GM21786 (cell line): Measurements from ENCODE around the gene MMS19.
"Not testable (repeated sequence)": the region's sequence is repeated elsewhere in the genome, so short reads cannot be mapped to it uniquely, and the experiment has no call there.

Experiments
- ATAC-seq: cut with Tn5 transposase; IDR thresholded peaks from one replicate; pipeline ENCODE4 v1.9.1; 2021; ENCODE audit not compliant: unreplicated experiment

Gene MMS19

DNA sequence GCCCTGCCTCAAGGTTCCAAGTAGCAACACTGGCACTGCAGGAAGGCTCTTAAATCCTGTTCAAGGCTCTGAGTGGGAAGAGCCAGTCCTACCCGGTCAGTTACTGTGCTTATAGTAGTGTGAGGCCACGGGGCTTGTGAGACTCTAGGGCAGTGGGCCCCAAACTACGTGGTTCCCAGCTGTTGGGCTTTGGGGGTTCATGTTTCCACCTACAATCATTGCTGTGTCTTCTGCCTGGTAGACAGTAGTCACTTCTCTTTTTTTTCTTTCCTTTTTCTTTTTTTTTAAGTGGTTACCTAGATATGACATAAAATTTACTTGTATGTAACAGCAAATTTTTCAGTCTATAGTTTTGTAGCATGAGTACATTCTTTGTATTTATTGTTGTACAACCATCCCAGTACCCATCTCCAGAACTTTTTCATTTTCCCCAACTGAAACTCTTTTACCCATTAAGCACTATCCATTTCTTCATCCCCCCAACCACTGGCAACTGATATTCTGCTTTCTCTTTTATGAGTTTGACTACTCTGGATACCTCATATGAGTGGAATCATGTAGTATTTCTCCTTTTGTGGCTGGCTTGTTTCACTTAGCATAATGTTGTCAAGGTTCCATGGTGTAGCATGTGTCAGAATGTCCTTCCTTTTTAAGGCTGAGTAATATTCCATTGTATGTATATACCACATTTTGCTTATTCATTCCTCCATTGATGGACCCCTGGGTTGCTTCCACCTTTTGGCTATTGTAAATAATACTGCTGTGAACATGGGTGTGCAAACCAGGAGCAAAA lies 8.2 kb upstream of the MMS19 start:
- no peak for ATAC-seq

DNA sequence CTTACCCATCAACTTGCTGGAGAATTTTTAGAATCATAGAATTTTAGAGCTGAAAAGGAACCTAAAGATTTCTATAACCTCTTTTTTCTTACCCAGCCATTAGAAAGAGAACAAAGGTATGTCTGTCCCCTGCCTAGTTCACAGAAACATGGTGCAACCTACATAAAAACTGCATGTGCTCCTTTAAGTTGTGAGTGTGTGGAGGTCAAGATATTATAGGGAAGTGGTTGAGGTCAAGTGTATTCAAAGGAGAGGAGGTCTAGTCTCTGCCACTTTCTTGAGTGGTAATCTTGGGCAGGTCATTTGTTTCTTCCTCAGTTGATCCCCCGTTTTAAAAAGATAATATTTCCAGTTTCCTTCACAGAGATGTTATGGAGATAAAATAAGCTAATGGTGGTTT lies 6.9 kb upstream of the MMS19 start:
- no peak for ATAC-seq

DNA sequence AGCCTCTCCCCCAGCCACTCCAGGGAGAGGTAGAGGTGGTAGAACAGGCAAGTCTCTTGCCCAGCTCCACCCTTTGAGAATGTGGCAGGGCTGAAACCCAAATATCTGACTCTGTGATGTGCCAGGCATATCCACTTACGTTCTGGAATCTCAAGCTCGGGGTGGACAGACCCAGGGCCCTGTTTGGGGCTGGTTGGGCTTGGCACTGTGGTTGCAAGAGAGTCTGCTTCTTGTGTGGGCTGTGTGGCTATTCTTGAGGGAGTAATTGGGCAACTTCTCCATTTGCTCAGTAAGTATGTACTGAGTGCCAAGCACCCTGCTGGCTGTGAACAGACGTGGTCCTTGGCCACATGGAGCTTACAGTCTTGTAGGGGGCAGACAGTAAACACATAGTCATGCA lies 5.2 kb upstream of the MMS19 start:
- no peak for ATAC-seq

DNA sequence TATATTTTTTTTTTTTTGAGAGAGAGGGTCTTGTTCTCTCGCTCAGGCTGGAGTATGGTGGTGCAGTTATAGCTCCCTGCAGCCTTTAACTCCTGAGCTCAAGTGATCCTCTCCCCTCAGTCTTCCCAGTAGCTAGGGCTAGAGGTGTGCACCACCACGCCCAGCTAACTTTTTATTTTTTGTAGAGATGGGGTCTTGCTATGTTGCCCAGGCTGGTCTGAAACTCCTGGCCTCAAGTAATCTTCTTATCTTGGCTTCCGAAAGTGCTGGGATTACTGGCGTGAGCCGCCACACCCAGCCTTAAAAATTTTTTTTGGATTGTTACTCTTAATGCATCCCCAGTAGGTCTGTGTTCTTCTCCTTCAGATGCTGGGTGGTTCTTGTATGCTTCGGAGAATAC lies 4.7 kb upstream of the MMS19 start:
- no peak for ATAC-seq

DNA sequence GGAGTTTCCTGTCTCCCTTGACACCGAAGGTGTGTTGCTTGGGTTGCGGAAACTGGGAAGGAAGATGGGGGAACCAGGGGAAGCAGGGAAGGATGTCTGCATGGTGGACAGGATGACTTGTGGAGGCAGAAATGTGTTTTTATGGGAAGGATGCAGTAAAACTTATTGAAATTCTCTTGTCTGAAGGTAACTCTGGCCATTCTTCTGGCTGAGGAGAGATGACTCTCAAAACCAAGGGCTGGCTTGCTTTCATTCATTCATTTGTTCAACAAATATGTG lies 2.0 kb upstream of the MMS19 start:
- no peak for ATAC-seq

DNA sequence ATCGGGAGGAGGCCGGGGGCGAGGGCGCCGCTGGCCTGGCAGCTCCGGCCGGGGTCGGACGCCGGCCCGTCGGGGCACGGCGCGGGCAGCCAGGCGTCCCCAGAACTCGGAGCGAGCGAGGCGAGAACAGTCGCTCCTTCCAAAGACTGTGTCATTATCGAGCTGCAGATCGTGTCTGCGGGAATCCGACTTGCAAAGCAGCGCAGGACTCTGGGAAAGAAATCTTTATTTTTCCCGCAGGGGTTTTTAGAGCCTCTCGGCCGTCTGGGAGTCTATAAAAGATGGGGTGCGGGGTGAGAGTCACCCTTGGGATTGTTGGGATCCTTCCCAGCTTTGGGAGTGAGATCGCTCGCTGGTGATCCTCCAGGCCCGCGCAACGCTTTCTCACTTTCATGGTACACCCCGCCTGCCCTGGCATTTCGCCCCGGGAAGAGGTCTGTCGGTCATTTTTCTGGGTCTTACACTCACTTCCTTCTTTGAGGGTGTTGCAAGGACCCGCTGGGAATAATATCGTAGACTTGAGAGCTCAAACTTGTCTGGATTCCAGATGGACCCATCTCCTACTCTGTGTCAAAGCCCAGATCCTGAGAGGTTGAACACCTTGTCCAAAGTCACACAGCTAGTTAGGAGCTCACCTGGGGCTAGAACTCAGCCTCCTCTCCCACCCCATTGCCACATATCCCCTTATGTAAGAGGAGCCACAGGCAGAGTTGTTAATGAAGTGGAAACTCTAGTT lies 1.5 kb upstream of the MMS19 start:
- no peak for ATAC-seq

DNA sequence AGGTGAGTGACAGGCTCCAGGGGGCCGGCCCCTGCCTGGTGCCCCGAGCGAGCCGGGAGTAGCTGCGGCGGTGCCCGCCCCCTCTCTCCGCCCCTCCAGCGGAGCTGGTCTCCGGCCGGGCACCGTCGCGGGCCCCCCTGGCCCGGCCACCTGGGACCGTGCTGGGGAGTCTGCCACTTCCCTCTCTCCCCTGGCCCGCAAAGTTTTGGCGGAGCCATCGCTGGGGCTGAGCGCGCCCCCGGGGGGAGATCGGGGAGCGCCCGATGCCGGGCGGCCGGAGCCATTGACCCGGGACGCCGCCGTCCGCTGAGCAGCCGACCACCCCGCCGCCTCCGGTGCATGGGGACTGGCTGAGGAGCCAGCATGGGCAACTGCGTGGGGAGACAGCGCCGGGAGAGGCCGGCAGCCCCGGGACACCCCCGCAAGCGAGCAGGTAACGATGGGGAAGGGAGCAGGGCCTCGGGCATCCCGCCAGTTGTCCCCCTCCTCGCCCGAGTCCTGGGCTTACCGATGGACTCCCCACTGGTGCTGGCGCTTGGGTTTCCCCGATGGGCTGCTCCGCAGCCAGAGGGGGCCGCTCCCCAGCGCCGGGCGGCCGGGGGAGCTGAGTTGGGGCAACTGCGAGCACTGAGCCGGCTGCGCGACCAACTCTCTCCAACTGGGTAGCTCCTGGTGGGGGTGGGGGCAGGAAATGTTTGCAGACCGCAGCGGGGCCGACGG lies 779 bp upstream of the MMS19 start, which contains the start of gene UBTD1:
Gene UBTD1, plus strand, starts transcription at position 84 of the 720 bp plus-strand sequence. Its CDS starts 280 bp downstream, at position 364.
- no peak for ATAC-seq

DNA sequence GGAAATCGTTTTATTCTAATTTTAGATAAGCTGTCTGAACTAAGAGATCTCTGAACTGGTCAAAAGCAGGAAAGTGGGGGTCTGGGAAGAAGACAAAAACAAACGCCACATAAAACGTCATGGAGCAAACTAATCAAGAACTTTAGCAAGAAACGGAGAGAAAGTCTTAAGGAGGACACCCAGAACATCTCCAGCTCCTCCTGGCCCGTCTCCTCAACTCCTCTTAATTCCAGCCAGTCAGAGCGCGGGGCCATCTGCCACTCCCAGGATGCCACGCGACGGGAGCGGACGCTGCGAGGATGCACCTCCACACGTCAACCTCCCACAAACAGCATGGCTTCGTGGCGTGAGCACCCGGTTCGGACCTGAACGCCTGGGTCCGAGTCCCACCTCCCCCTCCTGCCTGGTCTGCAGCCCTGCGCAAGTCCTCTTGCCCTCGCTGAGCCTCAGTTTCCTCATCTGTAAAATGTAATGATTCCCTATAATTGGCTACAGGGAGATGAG lies 598 bp downstream of the MMS19 start:
- peak; percentile 19 for ATAC-seq

DNA sequence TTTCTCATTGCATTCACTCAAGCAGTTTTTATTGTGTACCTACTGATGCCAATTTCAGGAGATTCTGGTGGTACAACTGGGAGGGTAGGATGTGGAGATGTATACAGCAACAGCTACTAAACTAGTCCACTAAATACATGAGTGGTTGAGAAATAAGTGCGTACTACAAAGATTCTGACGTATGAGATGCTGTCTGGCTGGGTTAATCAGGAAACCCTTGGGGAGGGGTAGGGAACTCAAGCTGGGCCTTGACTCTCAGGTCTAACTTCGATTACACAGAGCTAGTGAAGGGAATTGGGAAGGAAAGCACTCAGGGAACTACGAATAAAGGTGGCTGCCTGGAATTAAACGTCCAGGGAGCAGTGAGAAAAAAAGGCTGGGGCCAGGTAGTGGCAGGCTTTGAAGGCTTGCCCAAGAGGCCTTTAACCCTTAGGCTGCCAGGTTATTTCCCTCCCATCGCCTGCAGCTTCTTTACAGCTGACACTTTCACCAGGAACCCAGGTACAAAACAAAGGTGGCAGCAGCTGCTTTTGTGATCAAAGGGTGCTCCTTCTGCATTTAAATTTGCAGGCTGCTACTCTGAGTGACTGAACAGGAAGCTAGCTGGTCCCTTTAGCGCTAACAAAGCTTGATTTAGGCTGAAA lies 3.2 kb downstream of the MMS19 start:
- ATAC-seq, result no peak

DNA sequence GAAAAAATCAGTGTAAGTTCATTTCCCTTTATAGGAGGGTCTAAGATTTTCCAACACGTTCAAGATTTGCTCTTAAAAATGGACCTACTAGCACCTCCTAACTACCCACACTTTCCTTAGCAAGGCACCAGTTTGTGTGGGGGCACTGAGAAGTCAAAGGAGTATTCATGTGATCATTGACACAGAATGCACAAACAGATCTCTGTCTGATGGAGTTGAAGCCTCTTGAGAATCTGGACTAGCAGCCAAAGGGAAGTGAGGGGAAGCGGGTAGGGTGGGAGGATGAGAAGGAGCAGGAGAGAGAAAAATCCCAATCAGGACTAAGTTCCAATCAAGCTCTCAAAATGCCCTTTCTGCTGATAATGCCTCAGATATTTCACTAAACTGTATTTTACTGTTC lies 4.1 kb downstream of the MMS19 start:
- no peak for ATAC-seq

DNA sequence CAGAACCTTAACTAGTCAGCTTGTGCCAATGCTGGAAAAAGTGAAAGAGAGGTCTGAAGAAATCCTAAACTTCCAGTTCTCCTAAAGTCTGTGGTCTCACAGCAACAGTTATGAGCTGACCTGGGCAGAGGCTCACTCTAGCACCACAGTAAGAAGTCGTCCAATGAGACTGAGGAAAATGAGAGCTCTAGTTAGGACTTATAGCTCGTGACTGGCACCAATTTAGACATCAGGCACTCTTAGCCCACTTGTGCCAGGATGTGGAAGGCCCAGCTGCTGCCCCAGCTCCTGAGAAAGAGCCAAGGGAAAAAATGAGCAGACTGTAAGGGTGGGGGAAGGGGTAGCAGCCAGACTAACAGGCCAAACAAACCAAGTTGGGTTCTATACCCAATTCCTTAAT lies 7.6 kb downstream of the MMS19 start:
- no peak for ATAC-seq

DNA sequence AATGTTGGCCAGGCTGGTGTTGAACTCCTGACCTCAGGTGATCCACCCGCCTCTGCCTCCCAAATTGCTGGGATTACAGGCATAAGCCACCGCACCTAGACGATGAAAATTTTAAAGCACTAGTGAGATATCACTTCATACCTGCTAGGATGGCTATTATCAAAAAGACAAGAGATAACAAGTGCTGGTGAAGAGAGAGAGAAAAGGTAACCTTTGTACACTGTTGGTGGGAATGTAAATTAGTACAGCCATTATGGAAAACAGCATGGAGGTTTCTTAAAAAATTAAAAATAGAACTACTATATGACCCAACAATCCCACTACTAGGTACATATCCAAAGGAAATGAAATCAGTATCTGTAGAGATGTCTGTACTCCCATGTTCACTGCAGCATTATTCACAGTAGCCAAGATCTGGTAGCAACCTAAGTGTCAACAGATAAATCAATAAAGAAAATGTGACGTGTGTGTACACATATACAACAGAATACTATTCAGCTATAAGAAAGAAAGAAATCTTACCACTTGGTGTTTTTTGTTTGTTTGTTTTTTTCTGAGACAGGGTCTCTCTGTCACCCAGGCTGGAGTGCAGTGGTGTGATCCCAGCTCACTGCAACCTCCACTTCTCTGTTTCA lies 12.5 kb downstream of the MMS19 start:
- no peak for ATAC-seq

DNA sequence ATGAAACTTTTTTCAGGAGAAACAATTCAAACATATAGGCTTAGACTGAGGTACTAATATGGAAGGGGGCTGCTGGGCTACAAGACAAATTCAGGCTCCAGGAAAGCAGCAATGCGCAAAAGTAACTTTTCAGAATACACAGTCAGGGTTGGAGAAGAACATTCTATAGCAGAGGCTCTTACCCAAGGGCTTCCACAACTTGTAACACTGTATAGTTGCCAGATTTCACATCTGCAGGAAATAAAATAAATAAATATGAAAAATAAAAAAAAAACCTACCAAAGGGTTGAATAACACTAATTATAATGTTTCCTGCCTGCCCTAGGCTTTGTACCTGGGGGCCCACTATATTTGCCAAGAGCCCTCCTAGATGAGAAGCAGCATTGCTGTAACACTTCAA lies 14.3 kb downstream of the MMS19 start:
- ATAC-seq, result no peak

DNA sequence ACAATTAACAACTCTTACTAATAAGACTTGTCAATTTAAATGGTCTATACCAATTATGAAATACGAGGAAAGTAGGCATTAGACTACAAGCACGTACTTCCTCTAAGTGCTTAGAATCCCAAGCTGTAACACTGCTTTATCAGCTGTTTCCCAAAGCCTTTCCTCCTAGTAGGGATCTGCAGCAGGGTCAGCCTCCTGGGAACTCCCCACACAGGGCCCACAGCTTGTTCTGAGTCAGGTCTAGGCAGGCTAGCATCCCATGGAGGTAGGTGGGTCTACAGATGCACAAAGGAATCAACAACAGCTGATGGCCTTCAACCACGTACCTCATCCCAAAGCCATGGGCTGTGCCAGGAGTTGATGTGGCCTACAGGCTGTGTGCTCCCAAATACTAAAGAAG lies 14.7 kb downstream of the MMS19 start:
- no peak for ATAC-seq

DNA sequence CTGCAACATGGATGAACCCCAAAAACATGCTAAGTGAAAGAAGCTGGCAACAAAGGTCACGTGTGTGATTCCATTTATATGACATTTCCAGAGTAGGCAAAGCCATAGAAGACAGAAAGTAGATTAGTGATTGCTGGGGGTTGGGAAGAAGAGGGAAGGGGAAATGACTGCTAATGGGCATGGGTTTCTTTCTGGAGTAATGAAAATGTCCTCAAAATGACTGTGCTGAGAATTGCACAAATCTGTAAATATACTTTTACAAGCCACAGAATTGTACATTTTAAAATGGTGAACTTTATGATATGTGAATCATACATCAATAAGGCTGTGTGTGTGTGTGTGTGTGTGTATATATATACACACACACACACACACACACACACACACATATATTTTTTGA lies 15.8 kb downstream of the MMS19 start:
- ATAC-seq, result no peak

DNA sequence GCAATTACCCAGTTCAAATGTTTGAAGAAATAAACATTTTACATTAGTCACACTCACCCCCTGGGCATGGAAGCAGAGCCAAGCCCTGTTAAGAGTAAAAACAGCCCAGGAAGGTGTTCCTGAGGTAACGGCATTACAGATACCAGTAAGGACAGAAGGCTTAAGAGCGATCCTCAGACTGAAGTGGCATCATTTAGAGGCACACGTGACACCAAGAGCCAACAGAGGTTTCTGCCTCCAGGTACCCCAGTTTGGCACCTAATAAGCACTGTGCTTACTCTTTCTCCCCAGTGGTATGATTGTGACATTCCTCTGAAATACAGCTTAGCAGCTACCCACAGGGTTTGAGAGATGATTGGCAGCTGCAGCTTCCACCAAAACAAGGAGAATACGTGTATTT lies 17.2 kb downstream of the MMS19 start:
- no peak for ATAC-seq

DNA sequence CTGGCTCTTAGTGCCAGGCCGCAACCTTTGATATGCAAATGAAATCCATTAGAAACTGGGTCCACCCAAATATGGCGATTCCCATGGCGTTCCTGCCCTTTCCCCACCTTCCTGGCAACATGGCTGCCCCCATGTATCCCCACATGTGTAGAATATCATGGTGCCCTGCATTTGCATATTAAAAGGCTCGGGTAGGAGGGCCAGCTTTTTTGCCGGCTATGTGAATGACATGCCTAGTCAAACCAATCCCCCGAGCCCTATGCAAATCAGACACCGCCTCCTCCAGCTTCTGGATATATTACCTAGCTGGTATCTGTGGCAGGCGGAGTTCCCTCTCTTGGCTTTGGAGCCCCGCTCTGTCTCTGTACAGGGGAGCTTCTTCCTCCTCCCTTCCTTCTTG lies 18.3 kb downstream of the MMS19 start:
- ATAC-seq, result no peak

DNA sequence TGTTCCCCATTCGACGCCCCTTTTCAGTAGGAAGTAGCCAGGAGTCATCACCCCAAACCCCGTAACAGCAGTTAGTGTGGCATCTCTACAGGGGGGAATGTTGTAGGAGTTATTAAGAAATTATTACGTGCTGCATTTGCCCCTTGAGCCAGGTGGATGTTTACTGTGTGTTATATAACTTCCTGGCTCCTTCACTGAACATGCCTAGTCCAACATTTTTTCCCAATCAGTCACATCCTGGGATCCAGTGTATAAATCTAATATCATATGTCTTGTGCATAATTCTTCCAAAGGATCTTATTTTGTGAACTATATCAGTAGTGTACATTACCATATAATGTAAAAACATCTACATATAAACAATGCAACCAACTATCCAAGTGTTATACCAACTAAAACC lies 18.8 kb downstream of the MMS19 start:
- not testable (repeated sequence) for ATAC-seq

DNA sequence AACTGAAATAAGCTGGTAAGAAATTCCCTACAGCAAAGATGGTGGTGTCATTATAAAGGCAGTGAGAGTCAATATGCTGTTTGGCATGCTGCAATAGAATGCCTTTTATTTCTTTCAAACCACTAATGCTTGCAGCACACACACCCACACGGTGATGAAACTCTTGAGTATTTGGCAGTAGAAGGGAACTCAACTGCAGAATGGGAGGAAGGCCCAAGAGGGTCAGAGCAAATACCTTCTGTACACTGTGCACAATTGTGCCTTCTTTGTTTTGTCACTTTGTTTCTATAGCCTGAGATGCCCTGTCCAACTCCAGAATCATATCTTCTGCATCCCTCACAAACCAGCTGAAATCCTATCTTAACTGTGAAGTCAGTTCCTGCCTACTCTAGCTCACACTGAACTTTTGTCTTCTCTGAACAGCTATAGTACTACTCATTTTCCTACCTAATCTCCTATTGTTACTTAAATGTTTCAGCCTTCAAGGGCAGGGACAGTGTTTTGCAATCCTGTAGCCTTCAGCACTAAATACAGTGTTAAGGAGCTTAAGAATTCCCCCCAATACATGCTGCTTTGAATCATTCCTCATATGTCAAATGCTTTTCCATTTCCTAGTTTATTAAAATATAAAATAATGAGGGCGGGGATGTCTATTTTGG lies 22.2 kb downstream of the MMS19 start:
- no peak for ATAC-seq

DNA sequence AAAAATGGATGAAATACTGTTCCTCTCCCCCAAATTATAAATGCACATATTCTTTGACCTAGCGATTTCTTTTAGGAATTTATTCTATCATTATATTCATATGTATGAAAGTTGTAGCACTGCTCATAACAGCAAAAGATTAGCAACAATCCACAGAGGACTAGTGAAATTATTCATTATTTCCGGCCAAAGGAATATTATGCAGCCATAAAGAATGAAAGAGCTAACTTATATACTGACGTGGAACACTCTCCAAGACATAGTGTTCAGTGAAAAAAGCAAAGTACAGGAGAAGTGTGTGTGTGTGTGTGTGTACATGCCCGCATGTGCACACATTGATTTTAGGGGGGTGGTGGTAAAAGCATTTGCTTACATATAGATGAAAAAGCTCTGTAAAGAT lies 23.3 kb downstream of the MMS19 start:
- no peak for ATAC-seq
